Activated CD4-positive, alpha-beta T cell treated with anti-CD3 and anti-CD28 coated beads, Interleukin-2, amount 10 ng/mL, durations not matched to agents 7 days and 5 days (primary cell): ENCODE results near the gene LRRC8A. TPM values are rescaled to one million over a fixed set of nuclear protein-coding genes. Genes with fewer than 3 reads are reported as not detected.

Source experiments
- CTCF ChIA-PET: fragments of 350-600 bp; sonication (Branson Sonifier 250); formaldehyde crosslinking; loops from one replicate; lab custom pipeline; 2021; ENCODE audit warnings: antibody characterized with exemption; lab: Charles Lee
- POLR2A ChIA-PET: fragments of 350-600 bp; sonication (Branson Sonifier 250); formaldehyde crosslinking; loops from one replicate; lab custom pipeline; 2021; ENCODE audit warnings: antibody characterized with exemption; lab: Charles Lee
- DNase-seq: peaks from one replicate; pipeline ENCODE4 v3.0.0-alpha.2; 2020
- H3K27ac Mint-ChIP-seq: one replicate; pipeline ENCODE4 v1.8.0; 2021; ENCODE audit warnings: mild to moderate bottlenecking, moderate library complexity, mixed read lengths
- H3K27me3 Mint-ChIP-seq: one replicate; pipeline ENCODE4 v1.8.0; 2021; ENCODE audit warnings: mixed read lengths
- H3K36me3 Mint-ChIP-seq: one replicate; pipeline ENCODE4 v1.8.0; 2021; ENCODE audit warnings: low read depth, mixed read lengths
- H3K4me1 Mint-ChIP-seq: one replicate; pipeline ENCODE4 v1.8.0; 2021; ENCODE audit warnings: mixed read lengths
- H3K4me3 Mint-ChIP-seq: one replicate; pipeline ENCODE4 v1.8.0; 2021; ENCODE audit warnings: mild to moderate bottlenecking, moderate library complexity, mixed read lengths
- H3K9me3 Mint-ChIP-seq: one replicate; pipeline ENCODE4 v1.8.0; 2021; ENCODE audit warnings: mixed read lengths
- total RNA-seq, 2 experiments: library from RNA; stranded (reverse); gene quantifications; one replicate each; pipeline ENCODE4 v1.2.3, GENCODE V29; 2021

LRRC8A gene
- total RNA-seq, 2 experiments from 2014 or later, result 42.4 to 48.0 TPM

GRCh38 chr9:128919402-128920089 is 37.6 kb downstream of the LRRC8A start:
- ChIA-PET CTCF (no interaction called here), POLR2A (no interaction called here)
- Mint-ChIP-seq H3K4me3 (no peak overlapping the region), H3K9me3 (no peaks in the 10 kb centered on the region), H3K27ac (peak overlapping the region; percentile 25), H3K4me1 (peaks cover 4% of the 10 kb centered on the region), H3K36me3 (peaks cover 17% of the 10 kb centered on the region), H3K27me3 (no peaks in the 10 kb centered on the region)
- no peak for DNase-seq

- peaks cover 17% of the 10 kb centered on the region for H3K36me3 Mint-ChIP-seq
- no peaks in the 10 kb centered on the region for H3K27me3 Mint-ChIP-seq
- no peak within 1 kb of the TSS for H3K4me3 Mint-ChIP-seq
- DNase-seq, result no peak
- ChIA-PET POLR2A (no interaction called here), CTCF (no interaction called here)
- H3K4me1 Mint-ChIP-seq, result peaks cover 6% of the 10 kb centered on the region
- H3K27ac Mint-ChIP-seq, result peak within 1 kb of the TSS; percentile 76
- H3K9me3 Mint-ChIP-seq, result no peaks in the 10 kb centered on the region
These were observed 38.6 kb downstream of the LRRC8A start, which contains the start of gene PHYHD1 for GRCh38 chr9:128920381-128921058. TSS of gene PHYHD1 (plus strand) at chr9:128920982. CDS start at chr9:128922324, 1,342 bp downstream.

GRCh38 chr9:128921881-128922763 is 40.2 kb downstream of the LRRC8A start:
- H3K36me3 Mint-ChIP-seq, result peaks cover 16% of the 10 kb centered on the region
- peak overlapping the region; percentile 76 for H3K27ac Mint-ChIP-seq
- POLR2A ChIA-PET, result no interaction called here
- no peak for DNase-seq
- H3K4me3 Mint-ChIP-seq, result no peak overlapping the region
- peaks cover 17% of the 10 kb centered on the region for H3K4me1 Mint-ChIP-seq
- CTCF ChIA-PET, result no interaction called here
- H3K9me3 Mint-ChIP-seq, result no peaks in the 10 kb centered on the region
- H3K27me3 Mint-ChIP-seq, result peaks cover 3% of the 10 kb centered on the region

GRCh38 chr9:128923493-128923883 is 41.6 kb downstream of the LRRC8A start:
- CTCF ChIA-PET, result interaction anchor here (0.6 to 1.4 kb wide), 5 partner anchors 15 to 605 kb away, joined by 3 to 4 read pairs (median 3); partner anchors contain the start of gene ENDOG

GRCh38 chr9:128927731-128928411 is 45.9 kb downstream of the LRRC8A start:
- no peaks in the 10 kb centered on the region for H3K36me3 Mint-ChIP-seq
- H3K4me1 Mint-ChIP-seq, result peaks cover 25% of the 10 kb centered on the region

More at GRCh38 chr9:128923493-128923883, 41.6 kb downstream of the LRRC8A start:
- peaks cover 3% of the 10 kb centered on the region for H3K27me3 Mint-ChIP-seq
- no peak for DNase-seq
- peaks cover 27% of the 10 kb centered on the region for H3K4me1 Mint-ChIP-seq
- H3K4me3 Mint-ChIP-seq, result no peak overlapping the region
- no peak overlapping the region for H3K27ac Mint-ChIP-seq
- H3K9me3 Mint-ChIP-seq, result no peaks in the 10 kb centered on the region
- peaks cover 4% of the 10 kb centered on the region for H3K36me3 Mint-ChIP-seq
- POLR2A ChIA-PET, result interaction anchor here (0.5 kb wide), 1 partner anchor 208 kb away, joined by 4 read pairs; no protein-coding TSS in a partner anchor

GRCh38 chr9:128928624-128929023 is 46.7 kb downstream of the LRRC8A start:
- Mint-ChIP-seq H3K4me1 (peaks cover 25% of the 10 kb centered on the region), H3K9me3 (no peaks in the 10 kb centered on the region), H3K36me3 (no peaks in the 10 kb centered on the region), H3K27me3 (peaks cover 3% of the 10 kb centered on the region), H3K4me3 (no peak overlapping the region), H3K27ac (no peak overlapping the region)
- ChIA-PET POLR2A (no interaction called here), CTCF (interaction anchor here (0.6 to 2.4 kb wide), 16 partner anchors 8 to 281 kb away, joined by 3 to 9 read pairs (median 4); partner anchors contain the start of genes ENDOG and PKN3)
- DNase-seq, result no peak

More at GRCh38 chr9:128927731-128928411, 45.9 kb downstream of the LRRC8A start:
- no peaks in the 10 kb centered on the region for H3K9me3 Mint-ChIP-seq
- H3K27ac Mint-ChIP-seq, result no peak overlapping the region
- POLR2A ChIA-PET, result no interaction called here
- no peak overlapping the region for H3K4me3 Mint-ChIP-seq
- H3K27me3 Mint-ChIP-seq, result peaks cover 3% of the 10 kb centered on the region
- CTCF ChIA-PET, result interaction anchor here (0.7 to 2.4 kb wide), 19 partner anchors 9 to 280 kb away, joined by 3 to 9 read pairs (median 4); partner anchors contain the start of genes ENDOG and PKN3
- DNase-seq, result peak; percentile 57

- Mint-ChIP-seq H3K9me3 (no peaks in the 10 kb centered on the region), H3K4me1 (peaks cover 25% of the 10 kb centered on the region), H3K27me3 (peaks cover 3% of the 10 kb centered on the region), H3K4me3 (no peak overlapping the region), H3K36me3 (no peaks in the 10 kb centered on the region), H3K27ac (no peak overlapping the region)
- ChIA-PET CTCF (interaction anchor here (0.6 to 2.4 kb wide), 5 partner anchors 13 to 112 kb away, joined by 4 to 9 read pairs (median 5); partner anchors contain the start of gene ENDOG), POLR2A (no interaction called here)
- DNase-seq, result no peak
These were observed 47.6 kb downstream of the LRRC8A start for GRCh38 chr9:128929560-128929959.

GRCh38 chr9:128933731-128934130 is 51.8 kb downstream of the LRRC8A start:
- Mint-ChIP-seq H3K9me3 (no peaks in the 10 kb centered on the region), H3K27me3 (no peaks in the 10 kb centered on the region), H3K27ac (no peak overlapping the region), H3K4me3 (no peak overlapping the region), H3K36me3 (no peaks in the 10 kb centered on the region), H3K4me1 (peaks cover under 1% of the 10 kb centered on the region)
- ChIA-PET CTCF (interaction anchor here (0.7 to 1.4 kb wide), 3 partner anchors 12 to 72 kb away, joined by 3 read pairs; no protein-coding TSS in a partner anchor), POLR2A (no interaction called here)
- DNase-seq, result no peak

- Mint-ChIP-seq H3K27me3 (no peaks in the 10 kb centered on the region), H3K4me3 (no peak overlapping the region), H3K27ac (peak overlapping the region; percentile 46), H3K9me3 (no peaks in the 10 kb centered on the region), H3K4me1 (no peaks in the 10 kb centered on the region), H3K36me3 (no peaks in the 10 kb centered on the region)
- CTCF ChIA-PET, result interaction anchor here (1.2 to 1.8 kb wide), 4 partner anchors 9 to 118 kb away, joined by 3 to 7 read pairs (median 5); partner anchors contain the start of gene ENDOG
- POLR2A ChIA-PET, result no interaction called here
- no peak for DNase-seq
These were observed 54.4 kb downstream of the LRRC8A start for GRCh38 chr9:128936171-128936865.

GRCh38 chr9:128937310-128938165 is 55.6 kb downstream of the LRRC8A start:
- no peak overlapping the region for H3K4me3 Mint-ChIP-seq
- CTCF ChIA-PET, result interaction anchor here (0.7 to 1.8 kb wide), 6 partner anchors 8 to 1799 kb away, joined by 3 to 7 read pairs (median 4); no protein-coding TSS in a partner anchor
- no peak for DNase-seq
- POLR2A ChIA-PET, result no interaction called here
- no peaks in the 10 kb centered on the region for H3K27me3 Mint-ChIP-seq
- no peaks in the 10 kb centered on the region for H3K36me3 Mint-ChIP-seq
- no peak overlapping the region for H3K27ac Mint-ChIP-seq
- H3K4me1 Mint-ChIP-seq, result no peaks in the 10 kb centered on the region
- no peaks in the 10 kb centered on the region for H3K9me3 Mint-ChIP-seq
